Esophagus (tissue), 2 donors: ENCODE data around the gene PRPF38B. TPM values are rescaled to one million over a fixed set of nuclear protein-coding genes. Genes with fewer than 3 reads are reported as not detected.
"Not testable (repeated sequence)": the region's sequence is repeated elsewhere in the genome, so short reads cannot be mapped to it uniquely, and the experiment has no call there.

ENCODE experiments used
- H3K27ac ChIP-seq, 2 donors: one replicate each; pipeline ENCODE4 v1.5.1; 2013; ENCODE audit warnings: low read depth in 2 of 2, mild to moderate bottlenecking in 2 of 2, inconsistent platforms in 1 of 2, low read length in 1 of 2, moderate library complexity in 1 of 2
- H3K27me3 ChIP-seq, 2 donors: one replicate each; pipeline ENCODE4 v1.6.1; 2013; ENCODE audit warnings: low read length in 2 of 2, control low read depth in 1 of 2, mild to moderate bottlenecking in 1 of 2; ENCODE audit not compliant: insufficient read depth in 2 of 2, control insufficient read depth in 1 of 2
- H3K36me3 ChIP-seq, 2 donors: one replicate each; pipeline ENCODE4 v1.6.1; 2013; ENCODE audit warnings: low read length in 1 of 2; ENCODE audit not compliant: control insufficient read depth in 2 of 2, insufficient read depth in 2 of 2
- H3K4me1 ChIP-seq, 2 donors: one replicate each; pipeline ENCODE4 v1.6.1; 2013; ENCODE audit warnings: low read length in 1 of 2; ENCODE audit not compliant: control insufficient read depth in 2 of 2, insufficient read depth in 2 of 2
- H3K4me3 ChIP-seq, 2 donors: one replicate each; pipeline ENCODE4 v1.5.1; 2013; ENCODE audit warnings: low read length in 2 of 2, mild to moderate bottlenecking in 2 of 2, low read depth in 1 of 2, moderate library complexity in 1 of 2
- H3K9me3 ChIP-seq, 2 donors: one replicate each; pipeline ENCODE4 v1.6.1; 2013; ENCODE audit warnings: mild to moderate bottlenecking in 2 of 2, low read depth in 1 of 2, low read length in 1 of 2, moderate library complexity in 1 of 2; ENCODE audit not compliant: control insufficient read depth in 2 of 2, insufficient read depth in 1 of 2
- WGBS, 2 donors: extraction: QIAGEN DNeasy Blood & Tissue Kit; methylation state at CpG; one replicate each; pipeline ENCODE4 v1.1.7; 2013; 5-methylcytosine and 5-hydroxymethylcytosine counted together
- polyA plus RNA-seq, 2 donors: library from polyadenylated mRNA; stranded (reverse); fragments of 200-250 nt; gene quantifications; one replicate each; pipeline ENCODE4 v1.2.3, GENCODE V29; 2013
- donor health status: healthy with polysubstance abuse.
- donor health status: Bipolar disorder and iron deficiency.

The PRPF38B gene
- polyA plus RNA-seq, 2 donors, result 19.2 to 31.2 TPM

DNA sequence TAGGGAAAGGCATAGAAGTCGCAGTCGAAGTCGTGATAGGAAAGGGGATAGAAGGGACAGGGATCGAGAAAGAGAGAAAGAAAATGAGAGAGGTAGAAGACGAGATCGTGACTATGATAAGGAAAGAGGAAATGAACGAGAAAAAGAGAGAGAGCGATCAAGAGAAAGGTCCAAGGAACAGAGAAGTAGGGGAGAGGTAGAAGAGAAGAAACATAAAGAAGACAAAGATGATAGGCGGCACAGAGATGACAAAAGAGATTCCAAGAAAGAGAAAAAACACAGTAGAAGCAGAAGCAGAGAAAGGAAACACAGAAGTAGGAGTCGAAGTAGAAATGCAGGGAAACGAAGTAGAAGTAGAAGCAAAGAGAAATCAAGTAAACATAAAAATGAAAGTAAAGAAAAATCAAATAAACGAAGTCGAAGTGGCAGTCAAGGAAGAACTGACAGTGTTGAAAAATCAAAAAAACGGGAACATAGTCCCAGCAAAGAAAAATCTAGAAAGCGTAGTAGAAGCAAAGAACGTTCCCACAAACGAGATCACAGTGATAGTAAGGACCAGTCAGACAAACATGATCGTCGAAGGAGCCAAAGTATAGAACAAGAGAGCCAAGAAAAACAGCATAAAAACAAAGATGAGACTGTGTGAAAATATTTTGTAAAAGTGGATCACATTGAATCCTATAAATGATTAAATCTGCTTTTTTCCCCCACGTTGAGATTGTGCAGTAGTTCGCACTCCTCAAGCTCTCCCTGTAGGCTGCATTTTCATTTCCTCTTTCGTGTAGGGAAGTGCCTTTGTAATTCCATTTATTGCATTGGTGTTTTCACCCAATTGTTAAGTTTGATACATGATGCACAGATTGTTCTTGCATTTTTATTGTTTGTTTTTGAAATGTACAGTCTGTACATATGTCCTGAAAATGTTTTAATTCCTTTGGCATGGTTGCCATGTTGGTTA is 7.5 kb downstream of the PRPF38B start:
- peaks cover 7 to 8% of the 10 kb centered on the region in 2 donors for H3K36me3 ChIP-seq
- 86 to 87% methylated on average over 22 of the region's 22 CpGs for WGBS, 2 donors

DNA sequence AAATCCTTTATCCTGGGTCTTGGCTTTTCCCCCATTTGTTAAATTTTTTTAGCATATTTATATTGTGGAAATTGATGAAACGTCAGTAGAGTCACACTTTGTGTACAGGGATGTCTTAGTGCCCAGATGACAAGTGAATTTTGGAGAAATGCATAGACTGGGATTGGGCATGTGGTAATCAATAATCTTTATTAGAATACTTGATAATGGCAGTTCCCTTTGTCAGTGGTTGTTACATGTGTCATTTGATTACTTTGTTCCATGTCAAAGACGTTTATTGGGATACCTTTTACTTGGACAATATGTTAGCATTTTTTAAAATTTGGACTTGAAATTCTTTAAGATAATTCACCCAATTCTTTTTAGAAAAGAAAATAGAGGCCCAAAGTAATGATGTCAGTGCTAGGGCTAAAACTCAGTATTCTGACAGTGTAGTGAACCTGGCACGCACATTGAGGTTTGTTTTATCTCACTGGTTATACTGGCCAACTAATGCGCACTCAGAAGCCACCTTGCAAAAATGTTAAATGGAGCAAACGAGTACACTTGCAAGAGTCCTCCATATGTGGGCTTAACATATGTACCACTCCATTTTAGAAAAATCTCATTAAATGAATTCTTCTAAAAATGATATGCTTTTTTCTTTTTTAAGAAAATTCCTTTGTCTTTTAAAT is 9.2 kb downstream of the PRPF38B start:
- no peaks in the 10 kb centered on the region for H3K9me3 ChIP-seq
- peaks cover 7 to 8% of the 10 kb centered on the region in 2 donors for H3K36me3 ChIP-seq
- H3K27ac ChIP-seq, result no peak overlapping the region
- no peaks in the 10 kb centered on the region for H3K4me1 ChIP-seq
- WGBS, 2 donors, result 84 to 85% methylated on average over 5 of the region's 5 CpGs
- H3K27me3 ChIP-seq, result no peaks in the 10 kb centered on the region
- H3K4me3 ChIP-seq, result no peak overlapping the region

More for the DNA sequence above, 7.5 kb downstream of the PRPF38B start:
- no peak overlapping the region for H3K4me3 ChIP-seq
- H3K27me3 ChIP-seq, result no peaks in the 10 kb centered on the region
- no peak overlapping the region for H3K27ac ChIP-seq
- H3K4me1 ChIP-seq, result no peaks in the 10 kb centered on the region
- H3K9me3 ChIP-seq, result no peaks in the 10 kb centered on the region

DNA sequence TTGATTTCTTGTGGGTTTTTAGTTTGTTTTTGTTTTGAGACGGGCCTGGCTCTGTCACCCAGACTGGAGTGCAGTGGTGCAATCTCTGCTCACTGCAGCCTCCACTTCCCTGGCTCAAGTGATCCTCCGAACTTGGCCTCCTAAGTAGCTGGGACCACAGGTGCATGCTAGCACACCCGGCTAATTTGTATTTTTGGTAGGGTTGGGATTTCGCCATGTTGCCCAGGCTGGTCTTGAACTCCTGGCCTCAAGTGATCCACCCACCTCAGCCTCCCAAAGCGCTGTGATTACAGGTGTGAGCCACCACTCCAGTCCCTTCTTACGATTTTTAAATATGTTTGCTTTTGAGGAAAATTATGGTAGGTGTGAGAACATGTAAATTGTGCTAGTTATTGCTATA is 10.0 kb downstream of the PRPF38B start:
- H3K4me3 ChIP-seq, H3K4me1 ChIP-seq, H3K27me3 ChIP-seq, H3K9me3 ChIP-seq, H3K27ac ChIP-seq, H3K36me3 ChIP-seq: not testable (repeated sequence)
- WGBS, 2 donors, result 96 to 98% methylated on average over 6 of the region's 6 CpGs

DNA sequence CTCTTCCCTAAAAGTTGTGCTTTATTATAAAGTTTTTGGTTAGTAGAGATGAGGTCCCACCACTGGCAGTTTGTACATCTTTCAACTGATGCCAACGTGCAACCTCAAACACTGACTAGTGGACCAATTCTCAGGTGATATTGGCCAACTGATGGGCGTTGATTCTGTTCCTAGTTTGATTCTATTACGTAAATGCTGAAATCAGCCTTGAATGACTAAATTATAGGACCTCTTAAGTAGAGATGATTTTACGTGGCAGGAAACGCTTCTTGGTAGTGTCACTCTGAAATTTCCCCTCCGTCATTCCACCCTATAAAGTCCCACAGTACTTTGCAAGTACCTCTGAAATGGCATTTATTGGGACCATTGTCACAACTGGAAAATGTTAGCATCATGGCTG is 11.8 kb downstream of the PRPF38B start:
- H3K4me3 ChIP-seq, result no peak overlapping the region
- H3K4me1 ChIP-seq, result no peaks in the 10 kb centered on the region
- no peaks in the 10 kb centered on the region for H3K27me3 ChIP-seq
- H3K27ac ChIP-seq, result no peak overlapping the region
- 69 to 74% methylated on average over 6 of the region's 6 CpGs for whole genome bisulfite sequencing, 2 donors
- H3K36me3 ChIP-seq, result peaks cover 3 to 4% of the 10 kb centered on the region in 2 donors
- H3K9me3 ChIP-seq, result no peaks in the 10 kb centered on the region

DNA sequence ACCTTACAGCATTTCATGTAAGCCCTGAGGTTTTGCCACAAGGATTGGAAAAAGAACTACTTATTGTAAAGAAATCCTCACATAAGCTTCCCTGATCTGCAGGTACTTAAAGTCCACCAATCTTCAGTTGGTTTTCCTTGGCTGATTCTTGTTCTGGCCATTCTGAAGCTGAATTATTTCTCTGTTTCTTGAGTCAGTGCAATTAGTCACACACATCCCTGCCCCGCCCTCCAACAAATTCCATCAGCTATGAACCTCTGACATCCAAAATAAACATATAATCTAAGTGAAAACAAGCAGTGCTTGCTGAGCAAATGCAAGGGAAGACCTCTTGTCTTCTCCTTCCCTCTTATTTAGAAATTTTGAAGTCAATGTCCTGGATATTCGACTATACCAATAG is 12.4 kb downstream of the PRPF38B start:
- peaks cover 0 to 4% of the 10 kb centered on the region in 2 donors for H3K36me3 ChIP-seq
- whole genome bisulfite sequencing, 2 donors, result 45 to 50% methylated on average over 2 of the region's 2 CpGs
- H3K27ac ChIP-seq, result no peak overlapping the region
- no peak overlapping the region for H3K4me3 ChIP-seq
- no peaks in the 10 kb centered on the region for H3K9me3 ChIP-seq
- no peaks in the 10 kb centered on the region for H3K27me3 ChIP-seq
- H3K4me1 ChIP-seq, result no peaks in the 10 kb centered on the region

DNA sequence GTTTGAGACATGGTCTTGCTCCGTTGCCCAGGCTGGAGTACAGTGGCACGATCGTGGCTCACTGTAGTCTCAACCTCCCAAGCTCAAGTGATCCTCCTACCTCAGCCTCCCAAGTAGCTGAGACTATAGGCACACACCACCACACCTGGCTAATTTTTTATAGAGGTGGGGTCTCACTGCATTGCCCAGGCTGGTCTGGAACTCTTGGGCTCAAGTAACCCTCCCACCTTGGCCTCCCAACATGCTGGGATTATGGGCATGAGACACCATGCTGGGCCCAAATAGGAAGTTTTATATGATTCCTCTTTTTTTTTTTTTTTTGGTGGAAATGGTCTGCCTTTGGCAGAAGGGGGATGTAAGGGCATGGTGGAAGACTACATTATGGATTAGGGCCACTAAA is 14.5 kb downstream of the PRPF38B start:
- Histone ChIP-seq H3K9me3 (no peaks in the 10 kb centered on the region), H3K27me3 (no peaks in the 10 kb centered on the region), H3K4me3 (no peak overlapping the region), H3K4me1 (no peaks in the 10 kb centered on the region), H3K36me3 (no peaks in the 10 kb centered on the region), H3K27ac (no peak overlapping the region)
- WGBS, 2 donors, result 89 to 97% methylated on average over 3 of the region's 3 CpGs

DNA sequence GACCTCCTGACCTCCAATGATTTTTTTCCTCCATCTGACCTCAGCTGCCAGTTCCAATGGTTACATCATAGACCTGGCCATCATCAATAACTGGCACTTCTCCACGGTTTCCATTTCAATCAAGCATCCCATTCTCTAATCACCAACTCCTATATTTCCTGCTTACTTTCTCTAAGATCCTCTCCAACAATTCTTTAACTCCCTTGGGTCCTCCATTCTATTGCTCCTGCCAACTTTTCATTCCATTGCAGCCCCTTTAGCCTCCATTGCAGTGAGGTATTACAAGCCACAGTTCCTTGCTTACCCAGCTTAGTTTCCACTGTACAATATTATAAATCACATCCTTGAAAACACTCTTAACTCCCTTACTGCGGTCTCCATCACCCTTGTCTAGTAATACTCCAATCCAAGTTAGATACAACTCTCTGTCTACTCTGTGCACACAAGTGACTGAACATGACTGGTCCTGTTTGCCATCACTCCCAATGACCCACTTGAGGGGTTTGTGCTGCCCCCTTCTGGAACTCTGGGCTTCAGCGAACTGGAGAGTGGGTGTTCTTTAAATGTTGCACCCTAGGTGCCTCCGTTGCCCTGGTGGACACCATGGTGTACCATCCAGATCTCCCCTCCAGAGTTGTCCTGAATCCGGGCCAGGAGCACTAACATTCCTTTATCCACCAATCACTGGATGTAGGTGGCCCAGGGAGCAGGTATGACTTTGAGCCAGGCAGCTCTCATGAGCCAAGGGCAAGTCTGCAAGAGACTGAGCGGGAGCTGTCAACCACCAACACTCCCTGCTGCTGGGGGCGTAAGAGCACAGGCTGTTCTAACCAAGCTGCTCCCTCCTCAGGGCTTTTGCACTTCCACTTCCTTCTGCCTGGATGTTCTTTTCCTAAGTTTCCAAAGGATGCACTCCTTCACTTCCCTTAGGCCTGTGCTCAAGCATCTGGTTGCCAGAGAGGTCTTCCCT is 16.9 kb downstream of the PRPF38B start:
- H3K27ac ChIP-seq, result no peak overlapping the region
- H3K27me3 ChIP-seq, result no peaks in the 10 kb centered on the region
- no peaks in the 10 kb centered on the region for H3K4me1 ChIP-seq
- H3K36me3 ChIP-seq, result no peaks in the 10 kb centered on the region
- 67 to 72% methylated on average over 6 to 7 of the region's 7 CpGs for WGBS, 2 donors
- no peak overlapping the region for H3K4me3 ChIP-seq
- H3K9me3 ChIP-seq, result no peaks in the 10 kb centered on the region

DNA sequence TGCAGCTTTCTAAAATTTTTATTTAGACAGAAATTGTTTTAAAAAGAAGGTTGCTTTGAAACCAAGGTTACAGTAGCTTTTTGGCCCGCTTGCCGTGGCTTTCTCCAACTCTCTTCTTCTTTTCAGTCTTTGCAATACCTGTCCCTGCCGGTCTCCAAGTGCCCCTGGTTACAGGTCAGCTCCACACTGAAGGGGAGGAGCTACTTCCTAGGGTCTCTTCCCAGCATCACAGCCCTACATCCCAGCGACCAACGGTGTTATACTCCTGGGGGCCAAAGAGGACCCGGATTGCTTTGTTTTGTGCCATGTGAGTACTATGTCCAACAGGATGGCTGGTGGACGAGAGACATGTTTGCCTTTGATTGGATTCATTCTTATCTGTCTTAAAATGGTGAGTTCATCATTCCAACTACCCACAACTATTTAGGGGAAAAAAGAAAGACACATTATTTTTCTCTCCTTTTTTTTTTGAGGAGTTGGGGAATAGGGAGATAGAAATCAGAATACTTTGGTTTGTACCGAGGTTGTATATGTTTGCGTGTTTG is 20.6 kb downstream of the PRPF38B start, which contains the start of gene FNDC7:
FNDC7 (plus strand) TSS at position 303 of the 545 bp plus-strand sequence; CDS start at position 329, 26 bp downstream.
- no peak within 1 kb of the TSS for H3K4me3 ChIP-seq
- no peaks in the 10 kb centered on the region for H3K27me3 ChIP-seq

DNA sequence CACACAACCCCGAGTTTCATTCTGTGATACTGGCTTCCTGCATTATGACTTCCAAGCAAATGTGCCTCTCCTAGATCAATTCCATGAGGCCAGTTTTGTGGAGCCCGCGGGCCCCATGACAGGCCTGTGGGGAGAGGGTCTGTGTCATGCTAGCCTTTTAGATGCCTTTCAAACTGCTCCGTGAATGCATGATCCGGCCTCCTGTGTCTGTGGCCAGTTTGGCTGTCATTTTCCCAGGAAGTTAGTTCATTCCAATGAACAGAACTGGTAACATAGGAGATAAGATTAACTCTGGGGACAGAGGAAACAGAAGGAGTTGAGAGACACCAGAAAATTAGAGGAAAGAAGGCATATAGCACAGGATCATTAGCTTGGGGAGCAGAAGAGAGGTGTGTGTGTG is 23.8 kb downstream of the PRPF38B start:
- Histone ChIP-seq H3K9me3 (no peaks in the 10 kb centered on the region), H3K27ac (no peak overlapping the region)
- WGBS, 2 donors, result 86 to 91% methylated on average over 5 of the region's 5 CpGs

More for the DNA sequence above, 20.6 kb downstream of the PRPF38B start, which contains the start of gene FNDC7:
- H3K27ac ChIP-seq, result no peak within 1 kb of the TSS
- H3K9me3 ChIP-seq, result no peaks in the 10 kb centered on the region
- H3K36me3 ChIP-seq, result no peaks in the 10 kb centered on the region
- 51% methylated on average over 9 of the region's 9 CpGs for WGBS, 2 donors
- peaks cover 0 to under 1% of the 10 kb centered on the region in 2 donors for H3K4me1 ChIP-seq

More for the DNA sequence above, 23.8 kb downstream of the PRPF38B start:
- no peaks in the 10 kb centered on the region for H3K36me3 ChIP-seq
- peaks cover 1 to 2% of the 10 kb centered on the region in 2 donors for H3K4me1 ChIP-seq
- no peaks in the 10 kb centered on the region for H3K27me3 ChIP-seq
- no peak overlapping the region for H3K4me3 ChIP-seq
